Measurements from ENCODE around the gene ARHGEF16.

ARHGEF16 gene

GRCh38 chr1:3469849-3470649, 15.6 kb downstream of the ARHGEF16 start:
- peaks cover 2% of the 10 kb centered on the region for H3K4me1 ChIP-seq (ENCODE audit: control insufficient read depth, insufficient read depth, low read length)
- H3K27me3 ChIP-seq (ENCODE audit: control insufficient read depth in 1 of 2, insufficient read depth in 2 of 2, low read length in 2 of 2): peaks cover 2 to 4% of the 10 kb centered on the region in 2 donors
- no peak overlapping the region for H3K4me3 ChIP-seq (ENCODE audit: low read length in 2 of 2)
- no peak overlapping the region for H3K9ac ChIP-seq (ENCODE audit: low read length in 2 of 2)
- H3K27ac ChIP-seq (ENCODE audit: low read length): no peak overlapping the region
- H3K36me3 ChIP-seq (ENCODE audit: control insufficient read depth in 2 of 2, insufficient read depth in 2 of 2, low read length in 2 of 2): no peaks in the 10 kb centered on the region
- H3K9me3 ChIP-seq (ENCODE audit: control insufficient read depth in 2 of 2, low read length in 2 of 2): no peaks in the 10 kb centered on the region

DNA sequence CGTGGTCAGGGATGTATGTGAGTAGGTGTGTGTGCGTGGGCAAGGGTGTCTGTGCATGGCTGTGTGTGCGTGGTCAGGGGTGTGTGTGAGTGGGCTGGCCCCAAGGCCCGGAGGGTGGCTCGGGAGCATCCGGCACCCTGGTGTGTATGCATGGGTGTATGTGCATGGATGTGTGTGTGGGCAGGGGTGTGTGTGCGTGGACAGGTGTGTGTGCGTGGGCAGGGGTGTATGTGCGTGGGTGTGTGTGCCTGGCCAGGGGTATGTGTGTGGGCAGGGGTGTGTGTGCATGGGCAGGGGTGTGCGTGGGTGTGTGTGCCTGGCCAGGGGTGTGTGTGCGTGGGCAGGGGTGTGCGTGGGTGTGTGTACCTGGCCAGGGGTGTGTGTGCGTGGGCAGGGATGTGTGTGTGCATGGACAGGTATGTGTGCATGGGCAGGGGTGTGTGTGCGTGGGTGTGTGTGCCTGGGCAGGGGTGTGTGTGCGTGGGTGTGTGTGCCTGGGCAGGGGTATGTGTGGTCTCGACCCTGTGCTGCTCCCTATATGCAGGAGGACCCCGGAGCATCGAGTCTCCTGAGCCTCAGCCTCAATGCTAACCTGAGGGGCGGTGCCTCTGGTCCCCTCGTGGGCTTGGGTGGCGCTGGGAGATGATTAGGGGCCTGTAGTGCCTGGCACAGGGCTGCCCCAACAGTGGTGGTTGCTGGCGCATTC, 16.3 kb downstream of the ARHGEF16 start:
- H3K9me3 ChIP-seq (ENCODE audit: control insufficient read depth in 2 of 2, low read length in 2 of 2): no peaks in the 10 kb centered on the region
- H3K4me3 ChIP-seq (ENCODE audit: low read length in 2 of 2): no peak overlapping the region
- H3K4me1 ChIP-seq (ENCODE audit: control insufficient read depth, insufficient read depth, low read length): peaks cover 2% of the 10 kb centered on the region
- H3K9ac ChIP-seq (ENCODE audit: low read length in 2 of 2): no peak overlapping the region
- no peaks in the 10 kb centered on the region for H3K36me3 ChIP-seq (ENCODE audit: control insufficient read depth in 2 of 2, insufficient read depth in 2 of 2, low read length in 2 of 2)
- H3K27ac ChIP-seq (ENCODE audit: low read length): no peak overlapping the region
- H3K27me3 ChIP-seq (ENCODE audit: control insufficient read depth in 1 of 2, insufficient read depth in 2 of 2, low read length in 2 of 2): peaks cover 2 to 4% of the 10 kb centered on the region in 2 donors

GRCh38 chr1:3471356-3472087, 17.1 kb downstream of the ARHGEF16 start:
- peaks cover 2 to 6% of the 10 kb centered on the region in 2 donors for H3K27me3 ChIP-seq (ENCODE audit: control insufficient read depth in 1 of 2, insufficient read depth in 2 of 2, low read length in 2 of 2)
- no peak overlapping the region for H3K4me3 ChIP-seq (ENCODE audit: low read length in 2 of 2)
- no peak overlapping the region for H3K27ac ChIP-seq (ENCODE audit: low read length)
- no peaks in the 10 kb centered on the region for H3K36me3 ChIP-seq (ENCODE audit: control insufficient read depth in 2 of 2, insufficient read depth in 2 of 2, low read length in 2 of 2)
- H3K4me1 ChIP-seq (ENCODE audit: control insufficient read depth, insufficient read depth, low read length): peaks cover 2% of the 10 kb centered on the region
- H3K9me3 ChIP-seq (ENCODE audit: control insufficient read depth in 2 of 2, low read length in 2 of 2): no peaks in the 10 kb centered on the region
- no peak overlapping the region for H3K9ac ChIP-seq (ENCODE audit: low read length in 2 of 2)

- Histone ChIP-seq H3K27ac (ENCODE audit: low read length) (no peak overlapping the region), H3K9me3 (ENCODE audit: control insufficient read depth in 2 of 2, low read length in 2 of 2) (no peaks in the 10 kb centered on the region), H3K36me3 (ENCODE audit: control insufficient read depth in 2 of 2, insufficient read depth in 2 of 2, low read length in 2 of 2) (no peaks in the 10 kb centered on the region), H3K4me1 (ENCODE audit: control insufficient read depth, insufficient read depth, low read length) (peaks cover 2% of the 10 kb centered on the region), H3K9ac (ENCODE audit: low read length in 2 of 2) (no peak overlapping the region), H3K27me3 (ENCODE audit: control insufficient read depth in 1 of 2, insufficient read depth in 2 of 2, low read length in 2 of 2) (peaks cover 2 to 6% of the 10 kb centered on the region in 2 donors), H3K4me3 (ENCODE audit: low read length in 2 of 2) (no peak overlapping the region)
These were observed 17.8 kb downstream of the ARHGEF16 start for GRCh38 chr1:3472088-3472850.

GRCh38 chr1:3472906-3473305, 18.4 kb downstream of the ARHGEF16 start:
- Histone ChIP-seq H3K27ac (ENCODE audit: low read length) (no peak overlapping the region), H3K27me3 (ENCODE audit: control insufficient read depth in 1 of 2, insufficient read depth in 2 of 2, low read length in 2 of 2) (peaks cover 2 to 6% of the 10 kb centered on the region in 2 donors), H3K4me3 (ENCODE audit: low read length in 2 of 2) (no peak overlapping the region), H3K9me3 (ENCODE audit: control insufficient read depth in 2 of 2, low read length in 2 of 2) (no peaks in the 10 kb centered on the region), H3K36me3 (ENCODE audit: control insufficient read depth in 2 of 2, insufficient read depth in 2 of 2, low read length in 2 of 2) (no peaks in the 10 kb centered on the region), H3K9ac (ENCODE audit: low read length in 2 of 2) (no peak overlapping the region), H3K4me1 (ENCODE audit: control insufficient read depth, insufficient read depth, low read length) (peaks cover 2% of the 10 kb centered on the region)

- Histone ChIP-seq H3K36me3 (ENCODE audit: control insufficient read depth in 2 of 2, insufficient read depth in 2 of 2, low read length in 2 of 2) (no peaks in the 10 kb centered on the region), H3K4me3 (ENCODE audit: low read length in 2 of 2) (no peak overlapping the region), H3K4me1 (ENCODE audit: control insufficient read depth, insufficient read depth, low read length) (peaks cover 2% of the 10 kb centered on the region), H3K27me3 (ENCODE audit: control insufficient read depth in 1 of 2, insufficient read depth in 2 of 2, low read length in 2 of 2) (peaks cover 2 to 6% of the 10 kb centered on the region in 2 donors), H3K9me3 (ENCODE audit: control insufficient read depth in 2 of 2, low read length in 2 of 2) (no peaks in the 10 kb centered on the region), H3K27ac (ENCODE audit: low read length) (no peak overlapping the region), H3K9ac (ENCODE audit: low read length in 2 of 2) (no peak overlapping the region)
These were observed 18.9 kb downstream of the ARHGEF16 start for GRCh38 chr1:3473381-3473844.

DNA sequence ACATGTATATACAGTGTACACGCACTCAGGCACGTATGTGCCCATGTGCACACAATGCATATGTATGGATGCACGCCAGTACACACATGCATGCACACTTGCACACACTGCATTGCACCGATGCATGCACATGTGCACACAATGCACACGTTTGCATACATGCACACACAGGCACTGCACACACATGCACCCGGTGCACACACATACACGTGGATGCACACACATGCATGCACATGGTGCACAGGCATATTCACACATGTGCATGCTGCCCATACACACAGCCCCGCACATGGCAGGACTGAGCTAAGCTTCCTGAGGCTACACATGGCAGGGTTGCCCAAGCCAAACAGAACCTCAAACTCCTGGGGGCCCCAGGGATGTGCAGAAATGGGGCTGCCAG, 19.6 kb downstream of the ARHGEF16 start:
- H3K27ac ChIP-seq (ENCODE audit: low read length): no peak overlapping the region
- H3K4me3 ChIP-seq (ENCODE audit: low read length in 2 of 2): no peak overlapping the region
- no peaks in the 10 kb centered on the region for H3K9me3 ChIP-seq (ENCODE audit: control insufficient read depth in 2 of 2, low read length in 2 of 2)
- H3K9ac ChIP-seq (ENCODE audit: low read length in 2 of 2): no peak overlapping the region
- no peaks in the 10 kb centered on the region for H3K36me3 ChIP-seq (ENCODE audit: control insufficient read depth in 2 of 2, insufficient read depth in 2 of 2, low read length in 2 of 2)
- peaks cover 2% of the 10 kb centered on the region for H3K4me1 ChIP-seq (ENCODE audit: control insufficient read depth, insufficient read depth, low read length)
- H3K27me3 ChIP-seq (ENCODE audit: control insufficient read depth in 1 of 2, insufficient read depth in 2 of 2, low read length in 2 of 2): peaks cover 2 to 6% of the 10 kb centered on the region in 2 donors

GRCh38 chr1:3474421-3474820, 20.0 kb downstream of the ARHGEF16 start:
- H3K27me3 ChIP-seq (ENCODE audit: control insufficient read depth in 1 of 2, insufficient read depth in 2 of 2, low read length in 2 of 2): peaks cover 2 to 6% of the 10 kb centered on the region in 2 donors
- H3K9ac ChIP-seq (ENCODE audit: low read length in 2 of 2): no peak overlapping the region
- H3K4me3 ChIP-seq (ENCODE audit: low read length in 2 of 2): no peak overlapping the region
- H3K4me1 ChIP-seq (ENCODE audit: control insufficient read depth, insufficient read depth, low read length): no peaks in the 10 kb centered on the region
- H3K36me3 ChIP-seq (ENCODE audit: control insufficient read depth in 2 of 2, insufficient read depth in 2 of 2, low read length in 2 of 2): no peaks in the 10 kb centered on the region
- no peaks in the 10 kb centered on the region for H3K9me3 ChIP-seq (ENCODE audit: control insufficient read depth in 2 of 2, low read length in 2 of 2)
- H3K27ac ChIP-seq (ENCODE audit: low read length): no peak overlapping the region

DNA sequence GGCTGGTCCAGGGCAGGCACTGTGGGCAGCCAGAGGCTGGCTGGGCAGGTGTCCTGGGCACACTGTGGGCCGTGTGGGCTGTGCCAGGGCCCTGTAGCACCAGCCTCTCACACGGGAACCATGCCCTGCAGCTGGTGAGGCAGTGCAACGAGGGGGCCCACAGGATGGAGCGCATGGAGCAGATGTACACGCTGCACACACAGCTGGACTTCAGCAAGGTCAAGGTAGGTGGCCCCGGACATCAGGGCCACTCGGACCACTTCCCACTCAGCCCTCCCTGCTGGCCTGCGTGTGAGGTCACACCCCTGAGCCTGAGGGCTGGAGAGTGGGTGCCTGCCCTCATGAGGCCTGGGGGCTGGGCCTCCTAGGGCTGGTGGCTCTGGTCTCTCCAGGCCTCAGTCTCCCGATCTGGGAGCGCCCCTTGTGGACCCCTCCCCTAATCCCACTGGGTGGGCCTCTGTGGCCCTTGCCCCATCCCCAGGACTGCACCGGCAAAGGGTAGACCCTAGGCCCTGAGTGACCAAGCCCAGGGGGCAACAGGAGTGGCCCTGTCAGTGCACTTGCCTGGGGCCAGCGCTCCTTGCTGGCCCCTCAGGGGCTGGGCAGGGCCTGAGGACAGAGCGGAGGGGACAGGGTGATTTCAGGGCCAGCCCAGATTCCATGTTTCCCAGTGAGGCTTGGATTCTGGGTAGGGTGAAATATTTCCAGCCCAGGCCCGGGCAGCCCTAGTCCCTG, 21.5 kb downstream of the ARHGEF16 start:
- Histone ChIP-seq H3K27ac (ENCODE audit: low read length) (no peak overlapping the region), H3K4me1 (ENCODE audit: control insufficient read depth, insufficient read depth, low read length) (no peaks in the 10 kb centered on the region), H3K9ac (ENCODE audit: low read length in 2 of 2) (no peak overlapping the region), H3K4me3 (ENCODE audit: low read length in 2 of 2) (no peak overlapping the region), H3K36me3 (ENCODE audit: control insufficient read depth in 2 of 2, insufficient read depth in 2 of 2, low read length in 2 of 2) (no peaks in the 10 kb centered on the region), H3K27me3 (ENCODE audit: control insufficient read depth in 1 of 2, insufficient read depth in 2 of 2, low read length in 2 of 2) (peaks cover 4 to 6% of the 10 kb centered on the region in 2 donors), H3K9me3 (ENCODE audit: control insufficient read depth in 2 of 2, low read length in 2 of 2) (no peaks in the 10 kb centered on the region)

Data from stomach smooth muscle (tissue), 2 donors.